ENCODE results near the gene ZDHHC4. TPM values are rescaled to one million over a fixed set of nuclear protein-coding genes. Genes with fewer than 3 reads are reported as not detected.

Gene ZDHHC4
- total RNA-seq, 1 donor from 2014 or later = 35.9 TPM

- DNase-seq (peak; percentile 90), ATAC-seq (peak; percentile 96)
- intact Hi-C loops (cut with micrococcal nuclease) = no loop called here
Measured at GRCh38 chr7:6589829-6590644, 12.8 kb downstream of the ZDHHC4 start, which contains the start of gene INTS15. Gene INTS15 (plus strand): TSS chr7:6590021. CDS start chr7:6590284, 263 bp downstream.

GRCh38 chr7:6590645-6591110 lies 13.4 kb downstream of the ZDHHC4 start:
- DNase-seq = no peak
- no peak for ATAC-seq
- intact Hi-C loops (cut with micrococcal nuclease) = no loop called here

GRCh38 chr7:6600093-6600492 lies 22.8 kb downstream of the ZDHHC4 start:
- intact Hi-C loops (cut with micrococcal nuclease) = no loop called here
- ATAC-seq (no peak), DNase-seq (no peak)

GRCh38 chr7:6604458-6604857 lies 27.2 kb downstream of the ZDHHC4 start:
- ATAC-seq (no peak), DNase-seq (no peak)
- intact Hi-C loops (cut with micrococcal nuclease) = no loop called here

GRCh38 chr7:6606866-6607583 lies 29.8 kb downstream of the ZDHHC4 start:
- DNase-seq (no peak), ATAC-seq (no peak)

DNA sequence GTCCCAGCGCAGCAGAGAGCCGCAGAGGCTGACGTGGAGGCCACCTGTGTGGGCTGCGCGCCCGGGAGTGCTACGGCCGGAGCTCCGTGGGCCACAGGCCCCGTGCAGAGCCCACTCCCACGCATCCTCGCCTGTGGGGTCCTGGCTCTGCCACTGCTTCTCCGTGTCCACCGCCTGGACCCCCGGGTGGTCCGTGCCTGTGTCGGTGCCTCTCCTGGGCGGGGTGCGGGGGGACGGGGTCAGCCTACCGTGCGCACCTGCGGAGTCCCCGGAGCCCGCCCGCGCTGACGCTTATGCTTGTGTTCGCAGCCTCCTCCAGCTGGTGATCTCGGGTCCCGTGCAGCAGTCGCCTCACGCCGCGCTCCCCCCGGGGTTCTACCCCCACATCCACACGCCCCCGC lies 30.4 kb downstream of the ZDHHC4 start:
- peak; percentile 14 for ATAC-seq
- intact Hi-C loops (cut with micrococcal nuclease) = no loop called here
- no peak for DNase-seq

More at GRCh38 chr7:6606866-6607583, 29.8 kb downstream of the ZDHHC4 start:
- intact Hi-C loops (cut with micrococcal nuclease) = no loop called here

DNA sequence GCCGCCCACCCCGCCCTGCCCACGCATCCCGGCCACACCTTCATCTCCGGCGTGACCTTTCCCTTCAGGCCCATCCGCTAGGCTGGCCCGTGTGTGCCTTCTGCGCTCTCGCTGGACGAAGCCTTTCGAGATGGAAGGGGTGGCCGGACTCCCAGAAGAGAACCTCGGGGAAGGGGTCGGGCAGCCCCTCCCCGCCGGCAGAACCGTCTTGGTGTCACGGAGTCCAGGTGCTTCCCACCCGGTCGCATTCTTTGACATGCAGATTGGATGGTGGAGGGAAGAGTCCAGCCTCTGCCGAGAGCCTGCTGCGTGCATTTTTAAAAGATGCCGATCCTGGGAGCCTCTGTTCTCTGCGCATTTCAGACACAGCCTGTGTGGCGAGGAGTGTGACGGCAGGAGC lies 30.8 kb downstream of the ZDHHC4 start:
- ATAC-seq (no peak), DNase-seq (no peak)
- intact Hi-C loops (cut with micrococcal nuclease) = no loop called here

GRCh38 chr7:6608794-6609193 lies 31.5 kb downstream of the ZDHHC4 start:
- no peak for ATAC-seq
- intact Hi-C loops (cut with micrococcal nuclease) = no loop called here
- DNase-seq = no peak

DNA sequence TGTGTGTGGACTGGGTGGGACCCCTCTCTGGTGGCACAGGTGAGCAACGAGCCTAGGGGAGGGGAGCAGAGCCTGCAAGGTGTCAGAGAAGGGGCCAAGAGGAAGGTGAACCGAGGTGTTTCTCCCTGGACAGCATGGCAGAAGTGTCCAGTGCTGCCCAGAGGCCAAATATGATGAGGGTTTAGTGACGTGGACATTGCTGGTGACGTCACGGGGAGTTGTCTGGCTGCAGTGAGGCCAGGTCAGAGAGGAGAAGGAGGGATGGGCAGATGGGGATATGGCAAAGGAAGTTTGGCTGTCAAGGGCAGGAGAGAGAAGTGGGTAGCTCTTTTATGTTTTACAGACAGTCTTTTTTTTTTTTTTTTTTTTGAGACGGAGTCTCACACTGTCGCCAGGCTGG lies 35.6 kb downstream of the ZDHHC4 start:
- ATAC-seq (no peak), DNase-seq (no peak)
- intact Hi-C loops (cut with micrococcal nuclease) = no loop called here

- intact Hi-C loops (cut with micrococcal nuclease) = no loop called here
- no peak for ATAC-seq
- DNase-seq = no peak
Measured at GRCh38 chr7:6613706-6614105, 36.5 kb downstream of the ZDHHC4 start.

DNA sequence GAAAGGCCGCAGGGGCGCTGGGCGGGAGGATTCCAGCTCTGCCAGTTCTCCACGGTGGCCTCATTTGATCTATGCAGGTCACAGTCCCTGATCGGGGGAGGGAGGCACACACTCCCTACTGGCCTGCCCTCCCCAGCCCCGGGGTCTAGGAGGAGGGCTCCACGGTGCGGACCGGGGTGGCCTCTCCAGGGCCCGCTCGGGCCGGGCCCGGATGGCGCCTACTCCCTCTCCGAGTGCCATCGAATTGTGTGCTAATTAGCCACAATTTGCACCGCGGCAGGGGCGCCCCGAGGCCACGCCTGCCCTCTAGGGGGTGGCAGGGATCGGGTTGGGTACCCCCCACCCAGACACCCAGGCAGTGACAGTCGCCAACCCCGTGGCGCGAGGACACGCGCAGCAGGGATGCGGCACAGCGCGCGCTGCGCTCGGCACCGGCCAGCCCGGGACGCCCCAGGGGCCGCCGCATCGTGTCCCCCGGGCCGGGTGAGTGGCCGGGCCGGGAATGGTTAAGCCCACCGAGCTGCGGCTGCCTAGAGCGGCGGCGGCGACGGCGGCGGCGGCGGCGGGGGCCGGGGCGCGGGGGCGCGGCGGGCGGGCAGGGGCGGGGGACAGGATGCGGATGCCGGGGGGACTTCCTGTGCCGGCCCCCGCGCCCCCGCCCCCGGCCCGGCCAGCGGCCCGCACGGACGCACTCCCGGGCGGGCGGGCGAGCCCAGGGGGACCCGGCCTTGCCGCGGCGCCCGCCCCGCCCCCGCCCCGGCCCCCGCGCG lies 37.9 kb downstream of the ZDHHC4 start, which contains the start of gene ZNF853:
TSS of gene ZNF853 (plus strand) at position 658 of the 770 bp plus-strand sequence. CDS start 565 bp downstream, outside the sequence.
- DNase-seq (peak; percentile 52), ATAC-seq (peak; percentile 65)
- intact Hi-C loops (cut with micrococcal nuclease) = no loop called here

DNA sequence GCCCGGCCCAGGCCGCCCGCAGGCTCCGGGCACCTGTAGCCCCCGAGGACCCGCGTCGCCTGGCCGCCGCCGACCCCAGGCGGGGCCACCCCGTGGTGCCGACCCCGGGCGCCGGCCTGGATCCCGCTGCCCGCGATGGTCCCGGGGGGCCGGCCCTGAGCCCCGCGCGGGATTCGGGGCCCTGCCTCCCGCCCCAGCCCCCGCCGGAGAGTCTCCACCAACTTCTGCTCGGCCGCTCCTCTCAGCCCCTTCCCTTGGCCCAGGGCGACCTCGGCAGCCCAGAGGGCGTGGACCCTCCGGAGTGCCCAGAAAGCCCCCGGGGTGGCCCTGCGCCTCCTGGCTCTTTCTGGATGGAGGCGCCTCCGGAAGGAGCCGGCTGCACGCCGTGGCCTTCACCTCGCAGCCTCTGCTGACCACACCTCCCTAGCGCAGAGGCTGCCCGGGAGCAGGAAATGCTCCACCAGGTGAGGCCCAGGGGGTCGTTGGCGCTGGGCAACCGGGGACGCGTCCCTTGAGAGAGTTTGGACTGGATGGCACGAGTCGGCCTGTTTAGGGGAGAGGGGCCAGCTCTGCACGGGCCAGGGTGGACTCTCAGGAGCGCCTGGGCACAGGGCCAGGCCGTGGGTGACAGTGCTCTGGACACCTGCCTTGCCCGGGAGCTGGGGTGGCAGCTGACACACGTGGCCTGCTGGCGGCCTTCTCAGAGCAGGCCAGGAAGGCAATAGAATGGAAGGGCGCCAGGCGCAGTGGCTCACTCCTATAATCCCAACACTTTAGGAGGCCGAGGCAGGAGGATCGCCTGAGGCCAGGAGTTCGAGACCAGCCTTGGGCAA lies 38.7 kb downstream of the ZDHHC4 start:
- ATAC-seq = peak; percentile 61
- DNase-seq = peak; percentile 42
- intact Hi-C loops (cut with micrococcal nuclease) = no loop called here

DNA sequence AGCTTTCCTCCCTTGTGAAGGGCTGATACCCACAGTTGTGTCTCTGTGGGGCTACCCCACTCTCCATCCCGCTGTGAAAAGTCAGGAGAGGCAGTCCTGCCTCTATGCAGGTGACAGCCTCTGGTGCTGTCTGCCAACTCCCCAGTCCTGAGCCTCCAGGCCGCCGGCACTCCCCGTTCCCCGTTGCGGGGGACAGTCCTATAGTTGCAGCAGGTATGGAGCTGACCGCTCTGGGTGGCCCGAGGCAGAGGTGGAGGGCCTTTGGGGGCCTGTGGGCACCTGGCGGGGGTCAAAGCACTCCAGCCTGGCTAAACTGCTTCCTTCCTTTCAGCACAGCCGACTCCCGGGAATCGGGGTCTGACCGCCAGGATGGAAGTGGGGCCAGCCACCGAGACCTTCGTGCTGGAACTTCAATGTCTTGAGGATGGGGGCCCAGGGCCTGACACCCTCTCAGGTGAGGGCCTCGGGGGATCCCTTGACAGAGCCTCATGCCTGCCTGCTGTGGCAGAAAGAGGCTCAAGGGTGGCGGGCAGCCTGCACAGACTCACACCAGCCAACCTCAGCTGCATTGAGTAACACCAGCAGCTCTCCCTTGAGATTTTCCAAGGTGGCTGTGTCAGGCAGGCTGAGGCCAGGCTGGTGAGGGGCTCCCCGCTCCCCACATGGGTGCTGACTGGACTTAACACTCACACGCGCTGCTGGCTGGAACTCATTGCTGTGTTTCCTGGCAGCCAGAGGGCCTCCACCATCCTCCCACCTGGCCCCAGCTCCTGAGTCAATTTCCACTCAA lies 39.8 kb downstream of the ZDHHC4 start:
- ATAC-seq = no peak
- DNase-seq = no peak
- intact Hi-C loops (cut with micrococcal nuclease) = no loop called here

DNA sequence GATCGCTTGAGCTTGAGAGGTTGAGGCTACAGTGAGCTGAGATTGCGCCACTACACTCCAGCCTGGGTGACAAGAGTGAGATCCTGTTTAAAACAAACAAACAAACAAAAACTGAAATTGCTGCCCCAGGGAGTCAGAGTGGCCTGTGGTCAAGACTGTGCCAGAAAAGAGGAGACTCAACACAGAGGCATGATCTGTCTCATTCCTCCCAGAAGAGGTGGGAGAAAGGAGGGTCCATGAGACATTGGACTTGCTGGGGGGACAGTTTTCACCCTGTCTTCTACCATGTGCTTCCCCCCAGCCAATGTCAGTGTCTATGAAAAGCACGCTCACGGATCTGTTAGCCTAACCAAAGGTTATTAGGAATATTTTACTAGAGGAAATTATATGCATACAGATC lies 41.4 kb downstream of the ZDHHC4 start:
- intact Hi-C loops (cut with micrococcal nuclease) = no loop called here
- ATAC-seq (no peak), DNase-seq (no peak)

GRCh38 chr7:6619961-6620360 lies 42.7 kb downstream of the ZDHHC4 start:
- no peak for DNase-seq
- no peak for ATAC-seq

DNA sequence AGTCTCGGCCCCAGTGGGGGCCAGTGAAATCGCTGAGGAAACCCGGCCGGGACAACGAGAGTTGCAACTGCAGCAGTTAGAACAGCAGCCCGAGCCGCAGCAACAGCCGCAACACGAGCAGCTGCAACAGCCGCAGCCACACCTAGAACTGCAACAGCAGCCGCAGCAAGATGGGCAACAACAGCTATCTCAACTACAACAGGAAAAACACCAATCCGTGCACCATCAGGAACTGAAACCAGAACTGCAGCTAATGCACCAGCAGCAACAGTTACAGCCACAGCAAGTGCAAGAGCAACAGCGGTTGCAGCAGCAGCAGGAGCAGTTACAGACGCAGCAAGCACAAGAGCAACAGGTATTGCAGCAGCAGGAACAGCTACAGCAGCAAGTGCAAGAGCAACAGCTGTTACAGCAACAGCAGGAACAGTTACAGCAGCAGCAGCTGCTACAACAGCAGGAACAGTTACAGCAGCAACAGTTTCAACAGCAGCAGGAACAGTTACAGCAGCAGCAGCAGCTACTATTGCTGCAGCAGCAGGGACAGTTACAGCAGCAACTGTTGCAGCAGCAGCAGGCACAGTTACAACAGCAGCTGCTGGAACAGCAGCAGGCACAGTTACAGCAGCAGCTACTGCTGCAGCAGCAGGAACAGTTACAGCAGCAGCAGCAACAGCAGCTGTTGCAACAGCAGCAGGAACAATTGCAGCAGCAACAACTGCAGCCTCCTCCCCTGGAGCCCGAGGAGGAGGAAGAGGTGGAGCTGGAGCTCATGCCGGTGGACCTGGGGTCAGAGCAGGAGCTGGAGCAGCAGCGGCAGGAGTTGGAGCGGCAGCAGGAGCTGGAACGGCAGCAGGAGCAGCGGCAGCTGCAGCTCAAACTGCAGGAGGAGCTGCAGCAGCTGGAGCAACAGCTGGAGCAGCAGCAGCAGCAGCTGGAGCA lies 44.2 kb downstream of the ZDHHC4 start:
- ATAC-seq = no peak
- intact Hi-C loops (cut with micrococcal nuclease) = no loop called here

More at GRCh38 chr7:6619961-6620360, 42.7 kb downstream of the ZDHHC4 start:
- intact Hi-C loops (cut with micrococcal nuclease) = no loop called here

More for the DNA sequence above, 44.2 kb downstream of the ZDHHC4 start:
- DNase-seq = no peak
